Activated naive CD8-positive, alpha-beta T cell treated with anti-CD3 and anti-CD28 coated beads, Interleukin-2, amount 50 U/mL, for 24 hours (primary cell): ENCODE results near the gene PRSS21.
A peak's percentile ranks its signal among the peaks of the same experiment; 100 is the strongest.

Experiments
- ATAC-seq: fragments of 150-1000 bp; cut with Tn5 transposase; one replicate; pipeline ENCODE4 v1.10.0; 2021
- DNase-seq: peaks from one replicate; pipeline ENCODE4 v3.0.0; 2021
- H3K27ac Mint-ChIP-seq: one replicate; pipeline ENCODE4 v1.8.0; 2021; ENCODE audit warnings: mild to moderate bottlenecking, mixed read lengths
- H3K27me3 Mint-ChIP-seq: one replicate; pipeline ENCODE4 v1.8.0; 2021; ENCODE audit warnings: mixed read lengths
- H3K36me3 Mint-ChIP-seq: one replicate; pipeline ENCODE4 v1.8.0; 2021; ENCODE audit warnings: low read depth, mixed read lengths
- H3K4me1 Mint-ChIP-seq: one replicate; pipeline ENCODE4 v1.8.0; 2021; ENCODE audit warnings: mixed read lengths
- H3K4me3 Mint-ChIP-seq: one replicate; pipeline ENCODE4 v1.8.0; 2021; ENCODE audit warnings: mild to moderate bottlenecking, moderate library complexity, mixed read lengths
- H3K9me3 Mint-ChIP-seq: one replicate; pipeline ENCODE4 v1.8.0; 2021; ENCODE audit warnings: mixed read lengths

The PRSS21 gene

DNA sequence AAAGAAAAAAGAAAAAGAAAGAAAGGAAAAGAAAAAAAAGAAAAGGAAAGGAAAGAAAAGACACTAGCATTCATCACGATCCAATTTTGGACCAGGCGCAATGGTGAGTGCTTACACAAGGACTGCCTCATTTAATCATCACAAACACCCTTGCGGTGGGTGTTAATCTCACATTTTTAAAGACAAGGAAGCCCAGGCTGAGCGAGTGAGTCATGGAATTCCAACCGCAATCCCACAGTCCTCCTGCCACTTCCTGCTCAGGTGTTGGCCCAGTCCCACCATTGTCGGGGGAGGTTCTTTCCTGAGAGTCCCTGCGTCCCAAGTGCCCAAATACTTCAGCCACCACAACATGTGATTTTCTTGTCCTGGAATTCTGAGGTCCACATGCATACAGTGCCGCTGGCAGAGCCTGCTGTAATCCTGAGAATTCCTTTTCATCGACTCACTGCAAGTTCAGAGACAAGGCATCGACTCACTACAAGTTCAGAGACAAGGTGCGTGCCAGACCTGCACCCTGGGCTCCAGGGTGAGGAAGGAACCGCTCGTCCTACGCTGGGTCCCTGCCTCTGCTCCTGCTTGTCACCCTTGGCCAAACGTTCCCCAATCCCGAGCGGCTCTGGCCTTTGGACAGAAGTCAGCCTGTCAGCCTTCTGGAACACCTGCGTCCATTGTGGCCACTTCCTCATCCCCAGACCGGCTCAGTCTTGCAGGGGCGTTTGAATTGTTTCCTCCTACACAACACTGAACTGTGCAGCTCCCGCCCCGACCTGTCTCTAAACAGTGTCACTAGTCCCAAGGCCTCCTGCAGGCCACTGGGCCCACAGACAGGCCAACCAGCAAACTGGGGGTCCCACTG, 18.8 kb downstream of the PRSS21 start:
- no peaks in the 10 kb centered on the region for H3K36me3 Mint-ChIP-seq
- peaks cover 16% of the 10 kb centered on the region for H3K4me1 Mint-ChIP-seq
- H3K27me3 Mint-ChIP-seq: peaks cover 5% of the 10 kb centered on the region
- ATAC-seq: no peak
- DNase-seq: no peak
- H3K4me3 Mint-ChIP-seq: no peak overlapping the region
- no peak overlapping the region for H3K27ac Mint-ChIP-seq
- H3K9me3 Mint-ChIP-seq: no peaks in the 10 kb centered on the region

DNA sequence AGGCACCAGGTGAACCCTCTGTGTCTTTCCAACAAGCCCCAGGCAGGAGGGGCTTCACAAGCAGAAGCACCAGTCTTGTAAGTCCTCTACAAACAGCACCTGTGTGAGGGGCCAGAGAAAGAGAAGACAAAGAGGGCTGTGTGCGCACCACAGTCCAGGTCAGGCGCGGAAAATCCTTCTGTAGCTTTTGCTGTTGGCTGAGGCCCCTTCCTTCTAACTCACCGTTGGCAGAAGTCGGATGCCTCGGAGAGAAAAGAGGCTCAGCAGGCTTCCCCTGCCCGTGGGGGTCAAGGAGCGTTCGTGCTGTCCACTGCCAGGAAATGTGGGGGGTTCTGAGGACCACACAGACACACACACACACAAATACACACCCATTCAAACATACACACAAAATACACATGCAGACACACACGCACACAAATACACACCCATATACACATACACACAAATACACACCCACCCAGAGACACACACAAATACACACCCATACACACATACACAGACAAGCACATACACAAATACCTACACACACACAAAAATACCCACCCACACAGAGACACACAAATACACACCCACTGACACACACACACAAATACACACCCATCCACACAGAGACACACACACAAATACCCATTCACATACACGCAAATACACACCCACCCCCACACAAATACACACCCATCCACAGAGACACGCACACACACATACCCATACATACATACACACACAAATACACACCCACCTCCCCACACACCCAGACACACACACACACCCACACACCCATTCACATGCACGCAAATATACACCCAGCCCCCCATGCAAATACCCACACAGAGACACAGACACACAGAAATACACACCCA, 19.8 kb downstream of the PRSS21 start:
- H3K4me3 Mint-ChIP-seq: no peak overlapping the region
- peaks cover 23% of the 10 kb centered on the region for H3K4me1 Mint-ChIP-seq
- no peaks in the 10 kb centered on the region for H3K9me3 Mint-ChIP-seq
- no peaks in the 10 kb centered on the region for H3K36me3 Mint-ChIP-seq
- H3K27me3 Mint-ChIP-seq: peaks cover 2% of the 10 kb centered on the region
- DNase-seq (no peak), ATAC-seq (no peak)
- H3K27ac Mint-ChIP-seq: no peak overlapping the region

DNA sequence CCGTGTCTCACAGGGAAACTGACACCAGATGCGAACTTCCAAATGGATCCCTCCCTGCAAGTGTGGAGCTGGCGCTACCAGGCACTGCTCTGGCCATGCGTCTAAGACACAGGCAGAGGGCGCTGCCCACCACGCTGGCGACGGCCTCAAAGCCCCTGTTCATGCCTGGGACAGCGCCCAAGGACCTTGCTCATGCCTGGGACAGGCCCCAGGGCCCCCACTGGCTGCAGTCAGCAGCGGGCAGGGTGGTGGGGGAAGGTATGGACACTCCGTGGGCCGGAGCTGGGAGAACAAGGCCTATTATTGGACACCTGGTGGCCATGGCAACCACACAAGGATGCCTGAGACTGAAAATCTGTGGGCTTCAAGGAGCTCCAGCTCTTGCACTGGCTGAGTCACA, 21.9 kb downstream of the PRSS21 start:
- peaks cover 2% of the 10 kb centered on the region for H3K27me3 Mint-ChIP-seq
- peaks cover 3% of the 10 kb centered on the region for H3K9me3 Mint-ChIP-seq
- H3K36me3 Mint-ChIP-seq: no peaks in the 10 kb centered on the region
- peaks cover 32% of the 10 kb centered on the region for H3K4me1 Mint-ChIP-seq
- ATAC-seq (peak; percentile 73), DNase-seq (peak; percentile 63)
- H3K27ac Mint-ChIP-seq: no peak overlapping the region
- no peak overlapping the region for H3K4me3 Mint-ChIP-seq

DNA sequence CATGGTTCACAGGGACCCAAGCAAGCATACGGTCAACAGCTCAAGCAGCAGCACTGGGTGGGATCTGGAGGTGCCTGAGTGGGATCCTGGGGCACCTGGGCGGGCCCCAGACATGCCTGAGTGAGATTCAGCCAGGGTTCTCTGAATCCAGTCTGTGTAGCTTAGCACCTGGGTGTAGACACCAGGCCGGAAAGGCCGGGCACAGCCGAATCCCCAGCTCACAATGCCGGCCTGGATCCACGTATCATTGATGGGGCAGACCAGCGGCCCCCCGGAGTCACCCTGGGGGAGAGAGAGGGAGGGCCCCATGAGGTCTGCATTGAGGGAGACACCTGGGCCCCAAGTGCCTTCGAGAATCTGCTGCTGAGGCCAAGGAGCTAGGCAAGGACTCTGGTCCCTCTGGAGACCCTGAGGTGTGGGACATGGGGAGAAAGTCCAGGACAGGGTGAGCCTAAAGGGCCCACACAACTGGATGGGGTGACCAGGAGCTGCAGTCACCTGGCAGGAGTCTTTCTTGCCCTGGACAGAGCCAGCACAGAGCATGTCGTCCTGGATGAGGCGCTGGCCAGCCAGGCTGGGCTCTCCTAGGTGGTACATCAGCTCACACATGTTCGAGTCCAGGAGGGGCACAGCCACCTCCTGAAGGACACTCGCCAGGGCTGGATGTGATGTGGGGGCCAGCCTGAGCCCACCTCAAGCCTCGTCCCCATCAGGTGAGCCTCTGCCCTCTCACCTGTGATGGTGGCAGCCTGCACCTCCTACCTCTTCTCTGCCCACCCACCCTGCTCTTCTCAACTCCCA, 22.8 kb downstream of the PRSS21 start:
- Mint-ChIP-seq H3K4me1 (peaks cover 34% of the 10 kb centered on the region), H3K27ac (no peak overlapping the region), H3K36me3 (no peaks in the 10 kb centered on the region), H3K9me3 (peaks cover 3% of the 10 kb centered on the region), H3K27me3 (peaks cover 2% of the 10 kb centered on the region), H3K4me3 (no peak overlapping the region)
- no peak for ATAC-seq
- no peak for DNase-seq

DNA sequence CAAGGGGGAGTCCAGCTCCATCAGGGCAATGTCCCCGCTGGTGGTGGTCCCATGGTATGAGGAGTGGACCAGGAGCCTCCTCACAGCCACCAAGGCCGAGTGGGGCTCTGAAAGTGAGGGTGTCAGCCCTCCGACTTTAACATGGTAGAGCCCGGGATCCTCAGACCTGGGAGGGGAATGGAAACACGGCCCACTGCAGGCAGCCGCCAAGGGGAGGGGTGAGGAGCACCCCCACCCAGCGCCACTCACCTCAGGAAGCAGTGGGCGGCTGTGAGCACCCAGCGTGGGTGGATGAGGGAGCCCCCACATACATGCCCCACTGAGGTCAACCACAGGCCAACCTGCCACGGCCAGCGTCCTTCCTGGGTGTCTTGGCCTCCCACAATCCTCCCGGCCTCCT, 23.9 kb downstream of the PRSS21 start:
- Mint-ChIP-seq H3K4me1 (peaks cover 36% of the 10 kb centered on the region), H3K27me3 (peaks cover 2% of the 10 kb centered on the region), H3K36me3 (no peaks in the 10 kb centered on the region), H3K4me3 (no peak overlapping the region), H3K9me3 (peaks cover 3% of the 10 kb centered on the region), H3K27ac (no peak overlapping the region)
- DNase-seq (no peak), ATAC-seq (no peak)

DNA sequence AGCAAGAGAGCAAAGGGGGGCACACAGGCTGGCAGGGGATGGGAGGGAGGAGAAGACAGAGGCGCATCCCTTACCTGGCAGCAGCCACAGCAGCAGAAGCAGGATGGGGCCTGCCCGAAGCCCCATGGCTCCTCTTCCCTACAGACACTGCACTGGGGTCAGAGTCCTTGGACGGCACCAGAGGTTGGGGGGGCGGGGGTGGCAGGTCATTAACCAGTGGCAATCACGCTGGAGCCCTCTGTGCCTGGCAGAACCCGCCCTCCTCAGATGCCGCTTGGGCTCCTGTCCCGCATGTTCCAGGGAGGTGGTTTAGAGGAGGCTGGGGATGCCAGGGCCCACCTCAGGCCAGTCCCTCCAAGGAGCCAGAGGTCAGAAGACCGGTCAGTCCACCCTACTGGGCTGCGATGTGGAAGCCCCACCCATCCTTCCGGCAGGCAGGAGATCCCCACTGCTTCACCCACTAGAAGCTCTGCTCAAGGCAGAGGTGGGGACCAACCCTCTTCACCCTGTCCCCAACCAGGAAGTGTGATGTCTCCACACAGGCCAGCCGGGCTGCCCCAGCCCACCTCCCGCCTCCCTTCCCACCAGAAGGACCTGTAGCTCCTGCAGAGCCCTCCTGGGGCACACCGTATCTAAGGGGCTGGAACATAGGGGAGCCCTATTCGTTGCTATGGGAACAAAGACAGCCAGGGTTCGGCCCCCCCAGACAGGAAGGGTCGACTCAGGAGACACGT, 24.7 kb downstream of the PRSS21 start:
- H3K4me1 Mint-ChIP-seq: peaks cover 44% of the 10 kb centered on the region
- H3K9me3 Mint-ChIP-seq: peaks cover 3% of the 10 kb centered on the region
- H3K27ac Mint-ChIP-seq: peak overlapping the region; percentile 75
- ATAC-seq (no peak), DNase-seq (no peak)
- peak overlapping the region; percentile 78 for H3K4me3 Mint-ChIP-seq
- H3K27me3 Mint-ChIP-seq: peaks cover 2% of the 10 kb centered on the region
- H3K36me3 Mint-ChIP-seq: no peaks in the 10 kb centered on the region

DNA sequence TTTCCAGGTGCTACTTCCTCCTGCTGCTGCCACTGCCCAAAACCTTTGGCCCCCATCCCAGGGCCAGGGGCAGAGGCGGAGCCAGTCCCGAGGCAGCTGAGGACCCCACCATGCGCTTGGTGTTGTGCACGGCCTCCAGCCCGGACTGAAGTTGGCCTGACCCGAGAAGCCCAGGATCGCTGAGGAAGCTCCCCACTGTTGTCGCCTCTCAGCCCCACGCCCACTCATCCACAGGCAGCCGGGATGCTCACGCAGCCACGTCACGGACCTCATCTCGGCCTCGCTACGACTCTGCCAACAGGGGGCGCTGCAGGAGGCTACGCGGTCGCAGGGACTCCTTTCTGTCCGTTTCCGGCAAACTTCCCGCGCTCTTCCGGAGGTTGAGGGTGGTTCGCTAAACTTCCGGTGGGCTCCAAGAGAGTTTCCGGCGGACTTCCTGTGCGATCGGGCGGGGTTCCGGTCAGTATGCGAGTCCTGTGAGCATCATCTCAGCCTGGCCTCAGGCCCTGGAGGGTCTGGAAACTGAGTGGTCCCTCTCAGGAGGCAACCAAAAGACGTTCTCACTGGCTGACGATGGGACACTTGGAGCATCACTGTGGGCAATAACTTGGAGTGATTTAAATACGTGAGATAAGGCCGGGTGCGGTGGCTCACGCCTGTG, 25.4 kb downstream of the PRSS21 start:
- peaks cover 3% of the 10 kb centered on the region for H3K9me3 Mint-ChIP-seq
- peaks cover 50% of the 10 kb centered on the region for H3K4me1 Mint-ChIP-seq
- H3K27ac Mint-ChIP-seq: peak overlapping the region; percentile 75

DNA sequence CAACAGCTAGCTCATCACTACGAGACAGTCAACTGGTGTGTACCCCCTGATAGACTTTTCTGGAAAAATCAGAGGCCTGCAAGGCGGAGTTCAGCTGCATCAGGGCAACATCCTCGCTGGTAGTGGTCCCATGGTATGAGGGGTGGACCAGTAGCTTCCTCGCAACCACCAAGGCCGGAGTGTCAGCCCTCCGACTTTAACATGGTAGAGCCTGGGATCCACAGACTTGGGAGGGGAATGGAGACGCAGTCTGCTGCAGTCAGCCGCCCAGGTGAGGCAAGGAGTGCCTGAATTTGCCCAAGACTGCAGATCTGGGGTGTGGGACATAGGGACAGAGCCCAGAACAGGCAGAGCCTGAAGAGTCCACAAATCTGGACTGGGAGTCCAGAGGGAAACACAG, 26.5 kb downstream of the PRSS21 start:
- Mint-ChIP-seq H3K36me3 (no peaks in the 10 kb centered on the region), H3K27ac (no peak overlapping the region), H3K4me3 (no peak overlapping the region), H3K4me1 (peaks cover 48% of the 10 kb centered on the region), H3K27me3 (peaks cover 2% of the 10 kb centered on the region), H3K9me3 (peaks cover 3% of the 10 kb centered on the region)
- DNase-seq (no peak), ATAC-seq (no peak)

More for the DNA sequence above, 25.4 kb downstream of the PRSS21 start:
- peak overlapping the region; percentile 78 for H3K4me3 Mint-ChIP-seq
- DNase-seq (peak; percentile 90), ATAC-seq (peak; percentile 59)
- peaks cover under 1% of the 10 kb centered on the region for H3K27me3 Mint-ChIP-seq
- H3K36me3 Mint-ChIP-seq: no peaks in the 10 kb centered on the region

DNA sequence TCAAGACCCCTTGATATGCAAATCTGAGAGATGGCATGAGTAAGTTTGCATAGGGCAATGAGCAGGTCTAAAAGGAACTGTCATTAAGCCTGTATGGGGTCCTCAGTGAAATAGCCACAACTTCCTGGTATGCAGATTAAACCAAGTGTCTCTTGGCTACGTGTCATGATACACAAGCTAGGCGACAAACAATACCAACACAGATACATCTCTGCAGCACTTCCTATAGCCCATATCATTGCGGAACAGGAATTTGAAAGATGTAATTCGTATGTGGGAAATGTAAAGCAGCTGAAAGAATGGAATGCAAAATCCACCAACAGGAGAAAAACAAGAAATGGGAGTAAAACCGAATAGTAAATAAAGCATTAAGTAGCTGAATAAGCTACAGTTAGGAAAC, 28.1 kb downstream of the PRSS21 start:
- H3K27me3 Mint-ChIP-seq: peaks cover 5% of the 10 kb centered on the region
- no peaks in the 10 kb centered on the region for H3K36me3 Mint-ChIP-seq
- peaks cover 39% of the 10 kb centered on the region for H3K4me1 Mint-ChIP-seq
- H3K4me3 Mint-ChIP-seq: no peak overlapping the region
- ATAC-seq (no peak), DNase-seq (no peak)
- H3K27ac Mint-ChIP-seq: no peak overlapping the region
- peaks cover 3% of the 10 kb centered on the region for H3K9me3 Mint-ChIP-seq

DNA sequence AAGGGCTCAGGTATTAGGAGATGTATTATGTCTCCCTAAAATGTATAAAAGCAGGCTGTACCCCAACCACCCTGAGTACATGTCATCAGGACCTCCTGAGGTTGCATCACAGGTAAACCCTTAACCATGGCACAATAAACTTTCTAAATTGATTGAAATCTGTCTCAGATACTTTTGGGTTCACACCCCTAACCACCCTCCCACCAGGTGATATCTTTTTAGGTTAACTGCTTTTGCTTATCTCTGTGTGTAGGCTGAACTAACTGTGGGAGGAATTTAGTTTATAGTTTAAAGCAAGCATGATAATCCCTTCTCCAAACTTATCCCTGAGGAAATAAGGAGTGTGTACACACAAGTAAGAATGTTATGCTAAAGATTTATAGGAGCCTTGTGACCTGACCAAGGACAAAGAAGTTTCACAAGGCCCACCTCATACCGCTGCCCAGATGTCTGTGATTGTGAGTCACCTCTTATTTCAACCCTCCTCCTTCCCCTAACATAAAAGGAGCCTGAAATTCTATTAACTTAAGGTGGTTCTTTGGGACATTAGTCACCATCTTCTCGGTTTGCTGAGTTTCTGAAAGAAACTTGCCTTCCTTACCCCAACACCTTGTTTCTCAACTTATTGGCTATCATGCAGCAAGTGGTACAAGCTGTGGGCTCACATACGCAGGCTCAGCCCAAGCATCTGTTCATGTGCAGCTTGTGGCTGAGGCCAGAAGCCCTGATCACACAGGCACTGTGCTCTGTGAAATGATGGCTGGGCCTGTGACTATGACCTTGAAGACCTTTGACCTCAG, 29.7 kb downstream of the PRSS21 start:
- no peak for DNase-seq

DNA sequence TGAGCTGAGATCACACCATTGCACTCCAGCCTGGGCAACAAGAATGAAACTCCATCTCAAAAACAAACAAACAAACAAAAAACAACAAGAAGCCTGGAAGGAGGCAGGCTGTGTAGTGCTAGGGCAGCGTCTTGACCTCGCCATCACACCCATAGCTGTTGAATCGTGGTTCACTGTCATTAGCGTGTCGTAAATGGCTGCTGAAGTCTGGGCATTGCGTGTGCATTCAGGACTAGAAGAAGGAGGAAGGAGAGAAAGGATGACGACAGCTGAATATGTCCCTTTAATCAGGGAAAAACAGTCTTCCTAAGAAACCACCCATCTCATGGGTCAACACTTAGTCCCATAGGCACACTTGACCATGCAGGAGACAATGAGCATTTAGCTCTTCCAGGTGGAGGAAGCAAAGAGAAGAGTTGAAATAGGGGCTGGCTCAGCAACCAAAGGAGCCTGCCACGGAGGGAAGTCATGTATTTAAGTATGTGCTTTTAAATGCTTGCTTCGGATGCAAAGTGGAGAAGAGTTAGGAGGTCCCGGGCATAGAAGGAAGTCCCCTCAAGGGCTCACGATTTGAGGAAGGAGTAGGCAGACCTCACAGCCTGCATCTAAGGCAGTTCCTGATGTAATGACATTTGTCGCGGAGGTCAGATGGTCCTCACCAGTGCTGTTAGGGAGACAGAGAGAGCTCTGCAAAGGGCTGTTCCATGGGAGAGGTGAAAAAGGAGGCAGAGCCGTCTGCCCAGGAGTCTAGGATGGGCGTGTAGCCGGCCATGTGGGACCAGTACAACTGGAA, 32.1 kb downstream of the PRSS21 start:
- peaks cover 7% of the 10 kb centered on the region for H3K27me3 Mint-ChIP-seq
- H3K9me3 Mint-ChIP-seq: peaks cover 3% of the 10 kb centered on the region
- DNase-seq (no peak), ATAC-seq (no peak)
- peaks cover 21% of the 10 kb centered on the region for H3K4me1 Mint-ChIP-seq
- H3K27ac Mint-ChIP-seq: no peak overlapping the region
- H3K36me3 Mint-ChIP-seq: no peaks in the 10 kb centered on the region
- H3K4me3 Mint-ChIP-seq: no peak overlapping the region

More for the DNA sequence above, 29.7 kb downstream of the PRSS21 start:
- H3K4me1 Mint-ChIP-seq: peaks cover 31% of the 10 kb centered on the region
- peaks cover 5% of the 10 kb centered on the region for H3K27me3 Mint-ChIP-seq
- ATAC-seq: peak; percentile 73
- peak overlapping the region; percentile 24 for H3K27ac Mint-ChIP-seq
- no peak overlapping the region for H3K4me3 Mint-ChIP-seq
- peaks cover 3% of the 10 kb centered on the region for H3K9me3 Mint-ChIP-seq
- H3K36me3 Mint-ChIP-seq: no peaks in the 10 kb centered on the region

DNA sequence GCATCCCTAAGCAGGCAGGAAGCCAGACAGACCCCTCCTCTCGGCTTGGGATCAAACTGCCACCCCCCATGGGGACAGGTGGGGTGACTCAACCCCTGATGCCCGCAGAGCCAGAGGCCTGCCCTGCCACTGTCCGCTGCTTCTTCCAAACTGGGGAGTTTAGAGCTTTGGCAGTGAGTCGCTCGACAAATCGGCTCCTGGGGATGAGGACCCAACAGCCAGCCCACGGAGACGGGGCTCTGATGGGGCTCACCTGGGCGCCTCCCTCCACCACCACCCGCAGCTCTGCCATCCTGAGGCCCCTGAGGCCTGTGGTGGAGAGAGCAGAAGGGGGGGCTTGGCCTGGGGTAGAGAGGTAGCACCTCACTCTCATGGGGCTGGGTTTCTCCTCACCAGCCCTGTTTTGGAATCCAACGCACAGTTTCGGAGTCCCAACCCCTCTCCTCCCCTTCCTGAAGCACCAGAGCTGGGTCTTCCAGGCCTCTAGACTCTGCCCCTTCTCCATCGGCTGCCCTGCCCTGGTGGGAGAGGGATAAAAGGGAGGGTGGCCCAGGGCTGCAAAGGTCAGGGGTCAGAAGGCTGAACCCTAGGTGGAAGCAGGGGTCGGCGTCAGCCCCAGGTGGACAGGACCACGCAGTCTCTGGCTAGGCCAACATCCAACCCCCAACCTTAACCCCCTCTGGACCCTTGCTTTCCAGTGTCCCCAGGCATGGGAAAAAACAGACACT, 35.1 kb downstream of the PRSS21 start:
- Mint-ChIP-seq H3K9me3 (peaks cover 10% of the 10 kb centered on the region), H3K27me3 (peaks cover 7% of the 10 kb centered on the region), H3K4me3 (no peak overlapping the region), H3K4me1 (peaks cover 5% of the 10 kb centered on the region), H3K36me3 (peaks cover 3% of the 10 kb centered on the region), H3K27ac (no peak overlapping the region)
- DNase-seq (no peak), ATAC-seq (no peak)
